Tibial nerve (tissue), 4 donors: Measurements from ENCODE around the gene SEC16A.

ENCODE experiments used
- CTCF ChIP-seq, 5 experiments: fragments of 200-600 bp in 3 of 5; fragments of 450-650 bp in 2 of 5; sonication (generic) in 3 of 5; IDR thresholded peaks; one replicate each; pipeline ENCODE4 v1.5.1; 2016 to 2019; ENCODE audit warnings: antibody characterized with exemption in 5 of 5, mild to moderate bottlenecking in 3 of 5, moderate library complexity in 2 of 5
- EP300 ChIP-seq, 2 donors: sonication (generic); formaldehyde crosslinking; IDR thresholded peaks; one replicate each; pipeline ENCODE4 v1.6.1; 2017; ENCODE audit warnings: antibody characterized with exemption in 2 of 2, mild to moderate bottlenecking in 1 of 2
- POLR2A ChIP-seq, 2 donors: fragments of 450-650 bp; IDR thresholded peaks; one replicate each; pipeline ENCODE4 v1.6.1; 2017; ENCODE audit warnings: antibody characterized with exemption in 2 of 2, mild to moderate bottlenecking in 2 of 2, moderate library complexity in 2 of 2

GRCh38 chr9:136518623-136519022 lies 35.8 kb upstream of the SEC16A start:
- no peak for TF ChIP-seq CTCF (IDR thresholded peaks at IDR 0.05)
- TF ChIP-seq POLR2A (IDR thresholded peaks at IDR 0.05) = no peak
- TF ChIP-seq EP300 (IDR thresholded peaks at IDR 0.05) = no peak
